Coronary artery (tissue), 2 donors: ENCODE data around the gene RNF38.
A peak's percentile ranks its signal among the peaks of the same experiment; 100 is the strongest.

ENCODE experiments used
- DNase-seq: peaks from one replicate; pipeline ENCODE4 v3.0.0-alpha.2; 2017; ENCODE audit warnings: low spot score
- H3K27ac ChIP-seq, 2 donors: fragments of 200-600 bp; sonication (generic); one replicate each; pipeline ENCODE4 v1.5.1; 2016 to 2019
- H3K4me3 ChIP-seq: fragments of 200-600 bp; sonication (generic); 2 replicates; pipeline ENCODE4 v1.5.1; 2016; ENCODE audit warnings: mild to moderate bottlenecking, moderate library complexity
- CTCF ChIP-seq: fragments of 200-600 bp; sonication (generic); IDR thresholded peaks from one replicate; pipeline ENCODE4 v1.5.1; 2019; ENCODE audit warnings: antibody characterized with exemption

Gene RNF38

GRCh38 chr9:36402536-36402935, 2.5 kb upstream of the RNF38 start:
- DNase-seq: no peak
- no peak for TF ChIP-seq CTCF
- Histone ChIP-seq H3K4me3 (no peak overlapping the region), H3K27ac (no peak overlapping the region)

GRCh38 chr9:36401897-36402480, 1.9 kb upstream of the RNF38 start:
- no peak for TF ChIP-seq CTCF
- Histone ChIP-seq H3K27ac (no peak overlapping the region), H3K4me3 (peak overlapping the region; percentile 89)
- no peak for DNase-seq

- no peak for DNase-seq
- no peak for TF ChIP-seq CTCF
- peak overlapping the region; percentile 79 to 96 for H3K27ac ChIP-seq
- H3K4me3 ChIP-seq: peak overlapping the region; percentile 89
These were observed 1.2 kb upstream of the RNF38 start for GRCh38 chr9:36401164-36401740.

- H3K27ac ChIP-seq: peak overlapping the region; percentile 79 to 96
- no peak for TF ChIP-seq CTCF
- H3K4me3 ChIP-seq: peak overlapping the region; percentile 89
- DNase-seq: peak; percentile 93
These were observed 479 bp upstream of the RNF38 start for GRCh38 chr9:36400332-36401163.

- Histone ChIP-seq H3K4me3 (no peak overlapping the region), H3K27ac (no peak overlapping the region)
- no peak for TF ChIP-seq CTCF
- no peak for DNase-seq
These were observed 1.3 kb downstream of the RNF38 start for GRCh38 chr9:36398745-36399144.

GRCh38 chr9:36396985-36397384, 3.1 kb downstream of the RNF38 start:
- no peak overlapping the region for H3K27ac ChIP-seq
- TF ChIP-seq CTCF: no peak
- DNase-seq: no peak
- no peak overlapping the region for H3K4me3 ChIP-seq

GRCh38 chr9:36392489-36392888, 7.6 kb downstream of the RNF38 start:
- Histone ChIP-seq H3K4me3 (no peak overlapping the region), H3K27ac (no peak overlapping the region)
- no peak for TF ChIP-seq CTCF
- DNase-seq: no peak
